Measurements from ENCODE around the gene FOXI1. TPM values are rescaled to one million over a fixed set of nuclear protein-coding genes. Genes with fewer than 3 reads are reported as not detected.

Gene FOXI1
- total and polyA plus RNA-seq, 2 of the 13 experiments (the other 11 are each of a cell fraction or from before 2014, with no cell fraction given): not detected

DNA sequence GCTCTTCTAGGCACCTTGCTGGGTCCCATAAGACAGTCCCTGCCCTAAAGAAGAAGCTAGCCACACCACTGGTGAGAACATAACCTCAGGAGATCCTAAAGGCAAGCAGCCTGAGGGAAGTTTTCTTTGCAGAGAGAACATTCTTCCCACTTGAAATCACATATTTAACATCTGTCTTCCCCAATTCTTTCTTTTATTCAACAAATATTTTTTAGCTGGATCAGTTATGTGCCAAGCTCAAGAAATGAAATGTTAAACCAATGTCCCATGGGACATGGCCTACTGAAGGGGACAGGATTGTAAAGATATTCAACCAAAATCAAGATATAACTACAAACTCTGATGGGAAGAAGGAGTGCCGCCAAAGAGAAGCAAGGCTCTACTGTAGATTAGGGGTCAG, 36.5 kb downstream of the FOXI1 start:
- H3K4me3 ChIP-seq (replicated peaks in 1 of 3; ENCODE audit: insufficient read depth in 1 of 3, low read depth in 2 of 3, low read length in 3 of 3): no peak overlapping the region
- FAIRE-seq: no peak
- no TSS peak for BruUV-seq (replicated peaks)
- H2AFZ ChIP-seq (ENCODE audit: low read length): no peak overlapping the region
- no peak for DNase-seq (ENCODE audit: low spot score)
- TF ChIP-seq TOPORS (CRISPR knock-in tag; IDR thresholded peaks at IDR 0.05) (no peak), XRCC5 (optimal IDR thresholded peaks at IDR 0.05; ENCODE audit: low read length) (no peak), PHF20 (CRISPR knock-in tag; IDR thresholded peaks at IDR 0.05) (no peak), GABPB1 (CRISPR knock-in tag; IDR thresholded peaks at IDR 0.05) (no peak), ZNF552 (CRISPR knock-in tag; IDR thresholded peaks at IDR 0.05; ENCODE audit: borderline replicate concordance) (no peak), MTF1 (CRISPR knock-in tag; IDR thresholded peaks at IDR 0.05) (no peak), ONECUT2 (CRISPR knock-in tag; IDR thresholded peaks at IDR 0.05) (no peak), ZNF674 (CRISPR knock-in tag; IDR thresholded peaks at IDR 0.05; ENCODE audit: low read depth) (no peak), GTF2F1 (IDR thresholded peaks at IDR 0.05; ENCODE audit: low read length) (no peak), ZNF335 (CRISPR knock-in tag; IDR thresholded peaks at IDR 0.05) (no peak), ATM (IDR thresholded peaks at IDR 0.05; ENCODE audit: borderline replicate concordance) (no peak), FOSL2 (CRISPR knock-in tag; IDR thresholded peaks at IDR 0.05) (no peak), PRMT3 (CRISPR knock-in tag; IDR thresholded peaks at IDR 0.05; ENCODE audit: borderline replicate concordance, low read depth) (no peak)
- TF ChIP-seq, protein P1, sequence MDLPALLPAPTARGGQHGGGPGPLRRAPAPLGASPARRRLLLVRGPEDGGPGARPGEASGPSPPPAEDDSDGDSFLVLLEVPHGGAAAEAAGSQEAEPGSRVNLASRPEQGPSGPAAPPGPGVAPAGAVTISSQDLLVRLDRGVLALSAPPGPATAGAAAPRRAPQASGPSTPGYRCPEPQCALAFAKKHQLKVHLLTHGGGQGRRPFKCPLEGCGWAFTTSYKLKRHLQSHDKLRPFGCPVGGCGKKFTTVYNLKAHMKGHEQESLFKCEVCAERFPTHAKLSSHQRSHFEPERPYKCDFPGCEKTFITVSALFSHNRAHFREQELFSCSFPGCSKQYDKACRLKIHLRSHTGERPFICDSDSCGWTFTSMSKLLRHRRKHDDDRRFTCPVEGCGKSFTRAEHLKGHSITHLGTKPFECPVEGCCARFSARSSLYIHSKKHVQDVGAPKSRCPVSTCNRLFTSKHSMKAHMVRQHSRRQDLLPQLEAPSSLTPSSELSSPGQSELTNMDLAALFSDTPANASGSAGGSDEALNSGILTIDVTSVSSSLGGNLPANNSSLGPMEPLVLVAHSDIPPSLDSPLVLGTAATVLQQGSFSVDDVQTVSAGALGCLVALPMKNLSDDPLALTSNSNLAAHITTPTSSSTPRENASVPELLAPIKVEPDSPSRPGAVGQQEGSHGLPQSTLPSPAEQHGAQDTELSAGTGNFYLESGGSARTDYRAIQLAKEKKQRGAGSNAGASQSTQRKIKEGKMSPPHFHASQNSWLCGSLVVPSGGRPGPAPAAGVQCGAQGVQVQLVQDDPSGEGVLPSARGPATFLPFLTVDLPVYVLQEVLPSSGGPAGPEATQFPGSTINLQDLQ (CRISPR knock-in tag; IDR thresholded peaks at IDR 0.05): no peak
- TF ChIP-seq, protein P2, sequence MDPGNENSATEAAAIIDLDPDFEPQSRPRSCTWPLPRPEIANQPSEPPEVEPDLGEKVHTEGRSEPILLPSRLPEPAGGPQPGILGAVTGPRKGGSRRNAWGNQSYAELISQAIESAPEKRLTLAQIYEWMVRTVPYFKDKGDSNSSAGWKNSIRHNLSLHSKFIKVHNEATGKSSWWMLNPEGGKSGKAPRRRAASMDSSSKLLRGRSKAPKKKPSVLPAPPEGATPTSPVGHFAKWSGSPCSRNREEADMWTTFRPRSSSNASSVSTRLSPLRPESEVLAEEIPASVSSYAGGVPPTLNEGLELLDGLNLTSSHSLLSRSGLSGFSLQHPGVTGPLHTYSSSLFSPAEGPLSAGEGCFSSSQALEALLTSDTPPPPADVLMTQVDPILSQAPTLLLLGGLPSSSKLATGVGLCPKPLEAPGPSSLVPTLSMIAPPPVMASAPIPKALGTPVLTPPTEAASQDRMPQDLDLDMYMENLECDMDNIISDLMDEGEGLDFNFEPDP (CRISPR knock-in tag; conservative IDR thresholded peaks at IDR 0.05): no peak
- TF ChIP-seq, protein P3, sequence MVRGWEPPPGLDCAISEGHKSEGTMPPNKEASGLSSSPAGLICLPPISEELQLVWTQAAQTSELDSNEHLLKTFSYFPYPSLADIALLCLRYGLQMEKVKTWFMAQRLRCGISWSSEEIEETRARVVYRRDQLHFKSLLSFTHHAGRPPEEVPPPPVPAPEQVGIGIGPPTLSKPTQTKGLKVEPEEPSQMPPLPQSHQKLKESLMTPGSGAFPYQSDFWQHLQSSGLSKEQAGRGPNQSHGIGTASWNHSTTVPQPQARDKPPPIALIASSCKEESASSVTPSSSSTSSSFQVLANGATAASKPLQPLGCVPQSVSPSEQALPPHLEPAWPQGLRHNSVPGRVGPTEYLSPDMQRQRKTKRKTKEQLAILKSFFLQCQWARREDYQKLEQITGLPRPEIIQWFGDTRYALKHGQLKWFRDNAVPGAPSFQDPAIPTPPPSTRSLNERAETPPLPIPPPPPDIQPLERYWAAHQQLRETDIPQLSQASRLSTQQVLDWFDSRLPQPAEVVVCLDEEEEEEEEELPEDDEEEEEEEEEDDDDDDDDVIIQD (CRISPR knock-in tag; IDR thresholded peaks at IDR 0.05; ENCODE audit: low read depth): no peak
- TF ChIP-seq, protein P4, sequence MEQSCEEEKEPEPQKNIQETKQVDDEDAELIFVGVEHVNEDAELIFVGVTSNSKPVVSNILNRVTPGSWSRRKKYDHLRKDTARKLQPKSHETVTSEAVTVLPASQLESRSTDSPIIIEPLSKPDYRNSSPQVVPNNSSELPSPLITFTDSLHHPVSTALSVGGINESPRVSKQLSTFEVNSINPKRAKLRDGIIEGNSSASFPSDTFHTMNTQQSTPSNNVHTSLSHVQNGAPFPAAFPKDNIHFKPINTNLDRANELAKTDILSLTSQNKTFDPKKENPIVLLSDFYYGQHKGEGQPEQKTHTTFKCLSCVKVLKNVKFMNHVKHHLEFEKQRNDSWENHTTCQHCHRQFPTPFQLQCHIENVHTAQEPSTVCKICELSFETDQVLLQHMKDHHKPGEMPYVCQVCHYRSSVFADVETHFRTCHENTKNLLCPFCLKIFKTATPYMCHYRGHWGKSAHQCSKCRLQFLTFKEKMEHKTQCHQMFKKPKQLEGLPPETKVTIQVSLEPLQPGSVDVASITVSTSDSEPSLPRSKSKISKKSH (CRISPR knock-in tag; IDR thresholded peaks at IDR 0.05; ENCODE audit: borderline replicate concordance): no peak
- in situ Hi-C loops (cut with HindIII; ENCODE audit: extremely low pct_ligation_motif_present, low pct_unique_long_range_greater_than_20kb): no loop called here
- H3K36me3 ChIP-seq (replicated peaks in 1 of 2; ENCODE audit: control insufficient read depth in 1 of 2, insufficient read depth in 2 of 2, low read length in 2 of 2): no peaks in the 10 kb centered on the region
- ATAC-seq: no peak
- WGBS (ENCODE audit: low lambda C conversion rate): 29% methylated on average over 1 of the region's 1 CpG
- ChIA-PET POLR2A (no interaction called here), CTCF (ENCODE audit: low intra/inter-chr PET ratio, low total read pairs) (no interaction called here)
- H3K4me1 ChIP-seq (ENCODE audit: insufficient read depth, low read length): no peaks in the 10 kb centered on the region
- H3K9me3 ChIP-seq (ENCODE audit: low read length): no peaks in the 10 kb centered on the region
- no peak overlapping the region for H3K9ac ChIP-seq (ENCODE audit: insufficient read depth, low read depth, low read length)
- H4K20me1 ChIP-seq (ENCODE audit: insufficient read depth, low read length): no peaks in the 10 kb centered on the region
- H3K79me2 ChIP-seq (ENCODE audit: insufficient read depth, low read length): no peaks in the 10 kb centered on the region
- intact Hi-C loops (cut with micrococcal nuclease; ENCODE audit: unreplicated experiment): no loop called here
- no peak overlapping the region for H3K27ac ChIP-seq (ENCODE audit: extremely low read length, insufficient read depth, low read length)
- H3K27me3 ChIP-seq (ENCODE audit: control insufficient read depth in 1 of 2, insufficient read depth in 2 of 2, low read length in 2 of 2): no peaks in the 10 kb centered on the region
- no peak overlapping the region for H3K4me2 ChIP-seq (ENCODE audit: low read depth, low read length)

Data from HepG2 (cell line).